Right atrium auricular region (tissue), 2 donors: ENCODE results near the gene SPRR1B. TPM values are rescaled to one million over a fixed set of nuclear protein-coding genes. Genes with fewer than 3 reads are reported as not detected.
"Not testable (repeated sequence)": the region's sequence is repeated elsewhere in the genome, so short reads cannot be mapped to it uniquely, and the experiment has no call there.

ENCODE experiments used
- DNase-seq: peaks from one replicate; pipeline ENCODE4 v3.0.0-alpha.2; 2019; ENCODE audit warnings: low spot score
- H3K27ac ChIP-seq, 2 donors: fragments of 200-600 bp; sonication (generic); 1 replicate in 1 of 2; 2 replicates in 1 of 2; pipeline ENCODE4 v1.5.1; 2016 to 2019
- H3K27me3 ChIP-seq, 2 donors: fragments of 200-600 bp; sonication (generic); one replicate each; pipeline versions ENCODE4 v1.5.1 to v1.6.0; 2017 to 2019
- H3K36me3 ChIP-seq: fragments of 200-600 bp; sonication (generic); one replicate; pipeline ENCODE4 v1.5.1; 2016
- H3K4me1 ChIP-seq, 2 donors: fragments of 200-600 bp; sonication (generic); one replicate each; pipeline versions ENCODE4 v1.5.1 to v1.6.0; 2017 to 2019
- H3K4me3 ChIP-seq, 2 donors: fragments of 200-600 bp; sonication (generic); 1 replicate in 1 of 2; 2 replicates in 1 of 2; pipeline ENCODE4 v1.5.1; 2017 to 2019; ENCODE audit warnings: mild to moderate bottlenecking in 1 of 2, moderate library complexity in 1 of 2
- H3K9me3 ChIP-seq, 2 donors: fragments of 200-600 bp; sonication (generic); one replicate each; pipeline ENCODE4 v1.5.1; 2019
- CTCF ChIP-seq, 2 donors: fragments of 200-600 bp; sonication (generic); IDR thresholded peaks; one replicate each; pipeline ENCODE4 v1.5.1; 2019; ENCODE audit warnings: antibody characterized with exemption in 2 of 2
- total RNA-seq, 2 donors: library from RNA; depleted of rRNA; stranded (reverse); fragments of >200 nt; gene quantifications; one replicate each; pipeline ENCODE4 v1.1.0, GENCODE V29; 2016

The SPRR1B gene
- total RNA-seq, 2 donors from 2014 or later, result not detected

GRCh38 chr1:153001382-153001781, 29.6 kb upstream of the SPRR1B start, which contains the start of gene SPRR3:
Gene SPRR3, plus strand, starts transcription at chr1:153001749. Its CDS starts 1,272 bp downstream, at chr1:153003021.
- H3K36me3 ChIP-seq, result no peaks in the 10 kb centered on the region
- H3K27me3 ChIP-seq, result no peaks in the 10 kb centered on the region
- TF ChIP-seq CTCF (IDR thresholded peaks at IDR 0.05), result no peak
- H3K4me3 ChIP-seq, result no peak within 1 kb of the TSS
- no peak within 1 kb of the TSS for H3K27ac ChIP-seq
- DNase-seq, result no peak
- H3K9me3 ChIP-seq, result no peaks in the 10 kb centered on the region
- H3K4me1 ChIP-seq, result no peaks in the 10 kb centered on the region

GRCh38 chr1:153011235-153011758, 19.7 kb upstream of the SPRR1B start:
- DNase-seq, H3K36me3 ChIP-seq, H3K9me3 ChIP-seq, H3K4me3 ChIP-seq, H3K4me1 ChIP-seq, H3K27ac ChIP-seq, H3K27me3 ChIP-seq: not testable (repeated sequence)

- not testable (repeated sequence) for H3K27me3 ChIP-seq, H3K36me3 ChIP-seq, H3K27ac ChIP-seq, H3K9me3 ChIP-seq, H3K4me1 ChIP-seq, H3K4me3 ChIP-seq, DNase-seq
Observed at GRCh38 chr1:153021829-153022228, 9.2 kb upstream of the SPRR1B start.

GRCh38 chr1:153022340-153022739, 8.7 kb upstream of the SPRR1B start:
- H3K4me3 ChIP-seq, H3K27me3 ChIP-seq, H3K27ac ChIP-seq, DNase-seq, H3K4me1 ChIP-seq, H3K36me3 ChIP-seq, H3K9me3 ChIP-seq: not testable (repeated sequence)

GRCh38 chr1:153023109-153023508, 7.9 kb upstream of the SPRR1B start:
- H3K36me3 ChIP-seq, result no peaks in the 10 kb centered on the region
- DNase-seq, result no peak
- no peaks in the 10 kb centered on the region for H3K9me3 ChIP-seq
- H3K4me3 ChIP-seq, result no peak overlapping the region
- no peak overlapping the region for H3K27ac ChIP-seq
- no peaks in the 10 kb centered on the region for H3K4me1 ChIP-seq
- H3K27me3 ChIP-seq, result no peaks in the 10 kb centered on the region
- TF ChIP-seq CTCF (IDR thresholded peaks at IDR 0.05), result no peak

GRCh38 chr1:153024413-153024812, 6.6 kb upstream of the SPRR1B start:
- H3K4me1 ChIP-seq, result no peaks in the 10 kb centered on the region
- H3K27me3 ChIP-seq, result no peaks in the 10 kb centered on the region
- no peaks in the 10 kb centered on the region for H3K36me3 ChIP-seq
- H3K4me3 ChIP-seq, result no peak overlapping the region
- H3K9me3 ChIP-seq, result no peaks in the 10 kb centered on the region
- DNase-seq, result no peak
- H3K27ac ChIP-seq, result no peak overlapping the region
- TF ChIP-seq CTCF (IDR thresholded peaks at IDR 0.05), result no peak

GRCh38 chr1:153025797-153026196, 5.2 kb upstream of the SPRR1B start:
- Histone ChIP-seq H3K27ac (no peak overlapping the region), H3K36me3 (no peaks in the 10 kb centered on the region), H3K9me3 (no peaks in the 10 kb centered on the region), H3K4me1 (no peaks in the 10 kb centered on the region), H3K4me3 (no peak overlapping the region), H3K27me3 (no peaks in the 10 kb centered on the region)
- TF ChIP-seq CTCF (IDR thresholded peaks at IDR 0.05), result no peak
- no peak for DNase-seq
